Omental fat pad (tissue), 4 donors: ENCODE results near the gene S100A12. TPM values are rescaled to one million over a fixed set of nuclear protein-coding genes. Genes with fewer than 3 reads are reported as not detected.
"Not testable (repeated sequence)": the region's sequence is repeated elsewhere in the genome, so short reads cannot be mapped to it uniquely, and the experiment has no call there.

Experiments used
- ATAC-seq: fragments of 150-250 bp; one replicate; pipeline ENCODE4 v1.9.1; 2016; ENCODE audit warnings: mild to moderate bottlenecking, moderate library complexity; ENCODE audit not compliant: low FRiP score
- DNase-seq: peaks from one replicate; pipeline ENCODE4 v3.0.0-alpha.2; 2019; ENCODE audit warnings: low spot score
- total RNA-seq, 4 donors: library from RNA; depleted of rRNA; stranded (reverse); fragments of >200 nt; gene quantifications; one replicate each; pipeline ENCODE4 v1.1.0, GENCODE V29; 2016
- TF ChIP-seq, protein P1 (sequence below), 3 donors: fragments of 450-650 bp; IDR thresholded peaks; one replicate each; pipeline ENCODE4 v1.5.1; 2016 to 2017; ENCODE audit warnings: antibody characterized with exemption in 3 of 3, mild to moderate bottlenecking in 3 of 3, moderate library complexity in 2 of 3

The S100A12 gene
- 10 to 100 TPM in 2 of 4 donors, 1 to 10 TPM in 2; 4.2 to 59.0 (median 9.6) TPM for total RNA-seq

GRCh38 chr1:153375511-153375910, at the start of gene S100A12:
Gene S100A12 (minus strand): TSS chr1:153375621. CDS start chr1:153374592, 1,029 bp downstream.
- DNase-seq (no peak), ATAC-seq (peak; percentile 88)
- TF ChIP-seq, protein P1, sequence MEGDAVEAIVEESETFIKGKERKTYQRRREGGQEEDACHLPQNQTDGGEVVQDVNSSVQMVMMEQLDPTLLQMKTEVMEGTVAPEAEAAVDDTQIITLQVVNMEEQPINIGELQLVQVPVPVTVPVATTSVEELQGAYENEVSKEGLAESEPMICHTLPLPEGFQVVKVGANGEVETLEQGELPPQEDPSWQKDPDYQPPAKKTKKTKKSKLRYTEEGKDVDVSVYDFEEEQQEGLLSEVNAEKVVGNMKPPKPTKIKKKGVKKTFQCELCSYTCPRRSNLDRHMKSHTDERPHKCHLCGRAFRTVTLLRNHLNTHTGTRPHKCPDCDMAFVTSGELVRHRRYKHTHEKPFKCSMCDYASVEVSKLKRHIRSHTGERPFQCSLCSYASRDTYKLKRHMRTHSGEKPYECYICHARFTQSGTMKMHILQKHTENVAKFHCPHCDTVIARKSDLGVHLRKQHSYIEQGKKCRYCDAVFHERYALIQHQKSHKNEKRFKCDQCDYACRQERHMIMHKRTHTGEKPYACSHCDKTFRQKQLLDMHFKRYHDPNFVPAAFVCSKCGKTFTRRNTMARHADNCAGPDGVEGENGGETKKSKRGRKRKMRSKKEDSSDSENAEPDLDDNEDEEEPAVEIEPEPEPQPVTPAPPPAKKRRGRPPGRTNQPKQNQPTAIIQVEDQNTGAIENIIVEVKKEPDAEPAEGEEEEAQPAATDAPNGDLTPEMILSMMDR (IDR thresholded peaks at IDR 0.05) = no peak

DNA sequence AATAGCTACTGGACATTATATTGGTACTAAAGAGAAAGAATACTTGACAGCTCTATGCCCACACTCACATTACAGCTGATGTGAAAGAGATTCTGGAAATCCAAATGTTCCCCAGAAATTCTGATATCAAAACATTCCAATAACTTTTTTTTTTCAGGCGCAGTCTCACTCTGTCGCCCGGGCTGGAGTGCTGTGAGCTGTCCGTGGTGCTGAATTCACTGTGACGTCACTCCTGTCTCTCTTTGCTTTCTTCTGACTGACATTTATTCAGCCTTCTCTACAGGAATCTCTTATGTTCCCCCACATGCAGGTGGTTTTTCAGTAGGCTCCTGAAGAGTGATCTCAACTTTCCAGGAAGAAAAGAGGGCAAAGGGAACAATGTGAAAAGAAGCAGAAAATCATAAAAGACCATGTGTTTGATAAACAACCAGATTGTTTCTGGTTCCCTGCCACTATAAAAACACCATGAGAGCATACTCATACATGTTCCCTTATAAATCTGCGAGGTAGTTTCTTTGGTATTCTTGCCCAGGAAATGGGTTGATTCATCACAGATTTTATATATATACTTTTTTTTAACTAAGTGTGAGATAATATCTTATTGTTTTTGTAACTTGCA, 47.1 kb upstream of the S100A12 start:
- TF ChIP-seq, protein P1 (IDR thresholded peaks at IDR 0.05) = no peak
- no peak for ATAC-seq
- peak; percentile 70 for DNase-seq

DNA sequence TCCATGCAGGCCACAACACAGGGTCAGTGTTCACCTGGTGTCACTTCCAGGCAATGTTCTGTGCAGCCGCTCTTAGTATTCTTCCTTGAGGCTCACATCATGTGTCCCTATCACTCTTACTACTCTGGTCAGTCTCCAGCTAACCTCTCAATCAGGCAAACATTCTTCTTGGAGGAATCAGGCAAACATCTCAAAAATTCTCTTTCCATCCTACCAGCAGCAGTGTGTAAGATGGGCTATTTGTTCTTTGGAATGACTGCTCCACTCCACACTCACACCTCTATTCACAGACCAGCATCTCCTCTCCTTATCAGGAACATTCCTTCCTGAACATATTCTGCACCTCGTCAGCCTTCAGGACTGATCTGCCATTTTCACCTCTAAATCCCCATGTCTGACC, 44.9 kb upstream of the S100A12 start:
- no peak for ATAC-seq
- TF ChIP-seq, protein P1 (IDR thresholded peaks at IDR 0.05) = no peak
- no peak for DNase-seq

DNA sequence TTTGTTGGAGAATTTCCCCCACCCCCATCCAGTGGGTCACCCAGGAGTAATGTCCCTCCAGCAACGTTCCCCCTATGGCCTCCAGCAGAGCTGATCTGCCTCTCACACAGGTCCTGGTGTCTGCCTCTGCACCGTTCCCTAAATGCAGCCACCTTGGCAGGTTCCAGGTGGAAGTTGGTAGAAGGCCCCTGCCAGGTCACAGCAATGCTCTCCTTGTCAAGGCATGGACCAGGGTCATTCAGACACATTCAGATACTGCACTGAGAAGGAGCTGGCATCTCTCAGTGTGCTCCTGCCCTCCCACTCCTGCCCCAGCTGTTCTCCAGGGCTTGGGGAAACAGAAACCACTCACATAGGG, 44.0 kb upstream of the S100A12 start:
- not testable (repeated sequence) for ATAC-seq, DNase-seq

DNA sequence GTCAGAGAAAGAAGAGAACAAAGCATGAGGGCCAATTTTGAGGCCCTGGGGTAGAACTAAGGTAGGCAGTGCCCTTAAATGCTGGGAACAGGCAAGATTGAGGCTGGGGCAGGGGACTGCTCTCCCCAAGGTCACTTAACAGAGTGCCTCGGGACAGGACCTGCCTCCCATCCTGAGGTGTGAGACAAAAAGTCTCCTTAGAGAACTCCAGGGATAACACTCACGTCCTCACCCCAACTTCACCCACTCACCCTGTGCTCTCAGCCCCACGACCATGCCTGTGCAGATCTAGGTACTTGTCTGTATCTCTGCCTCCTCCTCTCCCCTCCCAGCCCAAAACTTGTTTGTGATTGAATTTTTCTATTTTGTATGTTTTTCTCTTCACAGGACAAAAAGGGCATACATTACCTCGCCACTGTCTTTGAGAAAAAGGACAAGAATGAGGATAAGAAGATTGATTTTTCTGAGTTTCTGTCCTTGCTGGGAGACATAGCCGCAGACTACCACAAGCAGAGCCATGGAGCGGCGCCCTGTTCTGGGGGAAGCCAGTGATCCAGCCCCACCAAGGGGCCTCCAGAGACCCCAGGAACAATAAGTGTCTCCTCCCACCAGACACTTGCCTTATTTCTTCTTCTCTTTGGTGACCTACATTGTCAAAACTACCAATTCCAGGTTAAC, 43.5 kb upstream of the S100A12 start:
- not testable (repeated sequence) for ATAC-seq, DNase-seq

- DNase-seq = no peak
- TF ChIP-seq, protein P1 (IDR thresholded peaks at IDR 0.05) = no peak
- no peak for ATAC-seq
These were observed 41.9 kb upstream of the S100A12 start for GRCh38 chr1:153417136-153417888.

- ATAC-seq = no peak
- no peak for DNase-seq
- TF ChIP-seq, protein P1 (IDR thresholded peaks at IDR 0.05) = no peak
These were observed 40.6 kb upstream of the S100A12 start, which contains the start of gene S100A7A for GRCh38 chr1:153415850-153416570. Gene S100A7A (plus strand): TSS chr1:153416520. CDS start chr1:153418083, 1,563 bp downstream.

- not testable (repeated sequence) for ATAC-seq, DNase-seq
These were observed 38.5 kb upstream of the S100A12 start for GRCh38 chr1:153413961-153414360.

DNA sequence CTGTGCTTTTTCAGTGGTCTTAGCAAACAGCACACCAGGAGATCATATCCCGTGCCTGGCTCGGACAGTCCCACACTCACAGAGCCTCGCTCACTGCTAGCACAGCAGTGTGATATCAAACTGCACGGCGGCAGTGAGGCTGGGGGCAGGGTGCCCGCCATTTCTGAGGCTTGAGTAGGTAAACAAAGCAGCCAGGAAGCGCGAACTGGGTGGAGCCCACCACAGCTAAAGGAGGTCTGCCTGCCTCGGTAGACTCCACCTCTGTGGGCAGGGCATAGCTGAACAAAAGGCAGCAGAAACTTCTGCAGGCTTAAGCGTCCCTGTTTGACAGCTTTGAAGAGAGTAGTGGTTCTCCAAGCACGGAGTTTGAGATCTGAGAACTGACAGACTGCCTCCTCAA, 31.9 kb upstream of the S100A12 start:
- not testable (repeated sequence) for ATAC-seq, DNase-seq

DNA sequence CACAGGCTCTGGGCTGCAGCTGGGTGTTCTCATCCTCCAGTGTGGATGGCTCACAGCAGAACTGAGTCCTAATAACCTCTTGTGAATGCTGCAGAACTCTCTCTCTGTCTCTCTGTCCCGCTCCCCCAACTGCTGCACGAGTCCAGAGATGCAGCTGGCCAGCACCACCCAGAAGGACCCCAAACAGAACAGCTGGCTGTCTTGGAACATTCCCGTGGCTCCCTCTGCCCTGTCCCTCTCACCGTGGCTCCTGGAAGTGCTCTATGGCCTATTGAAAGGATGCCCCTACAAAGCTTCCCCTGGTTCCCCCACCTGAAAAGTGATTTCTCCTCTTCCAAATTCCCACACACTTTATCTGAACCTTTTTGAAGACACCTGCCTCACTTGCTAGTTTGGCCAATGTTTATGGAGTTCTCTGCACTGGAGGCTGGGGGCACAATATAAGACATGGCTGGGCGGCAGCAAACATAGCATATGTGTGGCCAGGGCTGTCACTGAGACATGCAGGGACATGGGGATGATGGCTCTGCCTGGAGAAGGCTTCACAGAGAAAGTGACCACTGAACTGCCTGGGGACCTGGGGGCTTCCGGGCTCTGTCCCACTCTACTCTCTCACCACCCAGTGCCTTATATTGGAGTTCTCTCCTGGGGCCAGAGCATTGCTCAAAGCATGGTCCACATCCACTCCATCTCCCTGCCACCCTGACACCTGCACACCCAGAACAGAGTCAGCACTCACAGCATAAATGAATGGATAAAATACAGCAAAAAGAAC, 30.6 kb upstream of the S100A12 start:
- DNase-seq, ATAC-seq: not testable (repeated sequence)
